ENCODE data around the gene DDX5.

DDX5 gene

GRCh38 chr17:64448665-64449512 lies 57.2 kb downstream of the DDX5 start, which contains the start of gene MILR1:
Gene MILR1 (plus strand): TSS chr17:64449115. CDS start chr17:64449169, 54 bp downstream.
- DNase-seq, result peak in 9 of 56 donors; percentile 0 to 38 (median 3)
